Osteoblast (primary cell): ENCODE results near the gene SLC2A9. TPM values are rescaled to one million over a fixed set of nuclear protein-coding genes. Genes with fewer than 3 reads are reported as not detected.

Experiments used
- DNase-seq: peaks from one replicate; pipeline ENCODE4 v3.0.0; 2011; ENCODE audit warnings: low spot score, mixed read lengths; ENCODE audit not compliant: insufficient read length; ENCODE audit errors: missing footprints
- H2AFZ ChIP-seq: 2 replicates; pipeline ENCODE4 v1.6.0; 2011; ENCODE audit warnings: mild to moderate bottlenecking, low read length
- H3K27ac ChIP-seq: 2 replicates; pipeline ENCODE4 v1.5.1; 2011; ENCODE audit warnings: mild to moderate bottlenecking, low read depth, low read length, moderate library complexity
- H3K27me3 ChIP-seq: 2 replicates; pipeline ENCODE4 v1.6.0; 2012; ENCODE audit warnings: mild to moderate bottlenecking, control low read depth, inconsistent platforms, low read length, moderate library complexity; ENCODE audit not compliant: insufficient read depth
- H3K36me3 ChIP-seq: 2 replicates; pipeline ENCODE4 v1.5.1; 2011; ENCODE audit warnings: mild to moderate bottlenecking, low read length, control low read depth, moderate library complexity; ENCODE audit not compliant: insufficient read depth
- H3K4me1 ChIP-seq: 2 replicates; pipeline ENCODE4 v1.5.1; 2011; ENCODE audit warnings: mild to moderate bottlenecking, low read length, control low read depth, moderate library complexity; ENCODE audit not compliant: insufficient read depth
- H3K4me2 ChIP-seq: 2 replicates; pipeline ENCODE4 v1.6.0; 2011; ENCODE audit warnings: mild to moderate bottlenecking, low read length; ENCODE audit not compliant: insufficient read depth
- H3K4me3 ChIP-seq: fragments of 200-600 bp; sonication (generic); 3 replicates; pipeline ENCODE4 v1.5.1; 2012; ENCODE audit warnings: mild to moderate bottlenecking, low read length, inconsistent platforms; ENCODE audit not compliant: insufficient read depth
- H3K79me2 ChIP-seq: 2 replicates; pipeline ENCODE4 v1.6.0; 2012; ENCODE audit warnings: mild to moderate bottlenecking, low read length, control low read depth, inconsistent platforms; ENCODE audit not compliant: insufficient read depth
- H3K9me3 ChIP-seq: 2 replicates; pipeline ENCODE4 v1.5.1; 2011; ENCODE audit warnings: low read depth, low read length, control low read depth
- H4K20me1 ChIP-seq: 2 replicates; pipeline ENCODE4 v1.6.0; 2012; ENCODE audit warnings: mild to moderate bottlenecking, low read length, control low read depth; ENCODE audit not compliant: insufficient read depth
- total RNA-seq: library from RNA; depleted of rRNA; stranded (reverse); fragments of >200 nt; gene quantifications from 2 replicates; pipeline ENCODE4 v1.2.3, GENCODE V29; 2012
- TF ChIP-seq, protein P1 (sequence below): IDR thresholded peaks from 2 replicates; pipeline ENCODE4 v1.5.1; 2011; ENCODE audit warnings: mild to moderate bottlenecking, low read depth, low read length, moderate library complexity; ENCODE audit errors: extremely low read depth

SLC2A9 gene
- total RNA-seq, 1 donor, result 2.5 TPM

- peak overlapping the region; percentile 70 for H3K4me3 ChIP-seq
- peak overlapping the region; percentile 94 for H2AFZ ChIP-seq
- H3K4me2 ChIP-seq, result peak overlapping the region; percentile 79
Observed at GRCh38 chr4:10019521-10020051, 1.7 kb downstream of the SLC2A9 start.

DNA sequence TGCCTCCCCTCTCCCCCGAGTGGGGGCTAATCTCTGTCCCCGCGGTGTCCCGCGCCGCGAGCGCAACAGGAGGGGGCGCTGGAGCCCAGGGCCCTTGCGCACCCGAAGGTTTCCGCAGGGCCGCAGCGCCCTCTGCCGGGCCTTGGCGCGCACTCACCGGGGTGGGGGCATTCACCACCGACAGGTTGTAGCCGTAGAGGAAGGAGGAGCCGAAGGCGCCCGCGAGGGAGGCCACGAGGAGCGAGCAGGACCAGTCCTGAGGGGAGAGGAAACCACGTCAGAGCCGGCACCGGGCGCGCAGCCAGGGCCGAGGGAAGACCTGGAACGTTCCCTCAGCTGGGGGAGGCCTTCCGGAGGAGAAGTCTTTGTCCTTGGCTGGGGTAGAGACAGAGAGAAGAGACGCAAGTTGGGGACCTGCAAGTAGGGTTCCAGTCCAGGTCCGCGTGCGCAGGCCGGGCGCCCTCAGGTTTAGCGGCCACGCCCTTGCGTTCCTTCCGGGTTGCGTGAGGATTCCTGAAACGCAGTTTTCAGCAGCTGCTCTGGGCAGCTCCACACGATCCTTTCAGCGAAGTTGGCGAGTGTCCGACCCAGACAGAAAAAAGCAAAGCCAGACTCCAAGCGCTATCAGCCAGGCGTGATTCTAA is 2.4 kb downstream of the SLC2A9 start:
- Histone ChIP-seq H3K4me1 (peaks cover 5% of the 10 kb centered on the region), H3K4me3 (peak overlapping the region; percentile 70), H3K9me3 (no peaks in the 10 kb centered on the region), H3K36me3 (no peaks in the 10 kb centered on the region), H3K27ac (peak overlapping the region; percentile 56), H4K20me1 (no peaks in the 10 kb centered on the region), H3K4me2 (peak overlapping the region; percentile 79), H2AFZ (peak overlapping the region; percentile 94), H3K79me2 (no peaks in the 10 kb centered on the region), H3K27me3 (no peaks in the 10 kb centered on the region)
- DNase-seq, result peak; percentile 98
- TF ChIP-seq, protein P1, sequence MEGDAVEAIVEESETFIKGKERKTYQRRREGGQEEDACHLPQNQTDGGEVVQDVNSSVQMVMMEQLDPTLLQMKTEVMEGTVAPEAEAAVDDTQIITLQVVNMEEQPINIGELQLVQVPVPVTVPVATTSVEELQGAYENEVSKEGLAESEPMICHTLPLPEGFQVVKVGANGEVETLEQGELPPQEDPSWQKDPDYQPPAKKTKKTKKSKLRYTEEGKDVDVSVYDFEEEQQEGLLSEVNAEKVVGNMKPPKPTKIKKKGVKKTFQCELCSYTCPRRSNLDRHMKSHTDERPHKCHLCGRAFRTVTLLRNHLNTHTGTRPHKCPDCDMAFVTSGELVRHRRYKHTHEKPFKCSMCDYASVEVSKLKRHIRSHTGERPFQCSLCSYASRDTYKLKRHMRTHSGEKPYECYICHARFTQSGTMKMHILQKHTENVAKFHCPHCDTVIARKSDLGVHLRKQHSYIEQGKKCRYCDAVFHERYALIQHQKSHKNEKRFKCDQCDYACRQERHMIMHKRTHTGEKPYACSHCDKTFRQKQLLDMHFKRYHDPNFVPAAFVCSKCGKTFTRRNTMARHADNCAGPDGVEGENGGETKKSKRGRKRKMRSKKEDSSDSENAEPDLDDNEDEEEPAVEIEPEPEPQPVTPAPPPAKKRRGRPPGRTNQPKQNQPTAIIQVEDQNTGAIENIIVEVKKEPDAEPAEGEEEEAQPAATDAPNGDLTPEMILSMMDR, result peak; percentile 82

More at GRCh38 chr4:10019521-10020051, 1.7 kb downstream of the SLC2A9 start:
- H3K36me3 ChIP-seq, result no peaks in the 10 kb centered on the region
- H3K4me1 ChIP-seq, result peaks cover 5% of the 10 kb centered on the region
- H4K20me1 ChIP-seq, result no peaks in the 10 kb centered on the region
- H3K27me3 ChIP-seq, result no peaks in the 10 kb centered on the region
- no peak for DNase-seq
- H3K9me3 ChIP-seq, result no peaks in the 10 kb centered on the region
- H3K27ac ChIP-seq, result peak overlapping the region; percentile 56
- no peaks in the 10 kb centered on the region for H3K79me2 ChIP-seq
- TF ChIP-seq, protein P1, result no peak

- peaks cover 5% of the 10 kb centered on the region for H3K4me1 ChIP-seq
- H3K4me3 ChIP-seq, result no peak overlapping the region
- no peak for DNase-seq
- H3K79me2 ChIP-seq, result no peaks in the 10 kb centered on the region
- no peaks in the 10 kb centered on the region for H3K9me3 ChIP-seq
- TF ChIP-seq, protein P1, result no peak
- H4K20me1 ChIP-seq, result no peaks in the 10 kb centered on the region
- H3K27me3 ChIP-seq, result peaks cover 5% of the 10 kb centered on the region
- H3K36me3 ChIP-seq, result no peaks in the 10 kb centered on the region
- H2AFZ ChIP-seq, result no peak overlapping the region
- no peak overlapping the region for H3K4me2 ChIP-seq
- H3K27ac ChIP-seq, result no peak overlapping the region
Observed at GRCh38 chr4:10017037-10017893, 4.0 kb downstream of the SLC2A9 start.

DNA sequence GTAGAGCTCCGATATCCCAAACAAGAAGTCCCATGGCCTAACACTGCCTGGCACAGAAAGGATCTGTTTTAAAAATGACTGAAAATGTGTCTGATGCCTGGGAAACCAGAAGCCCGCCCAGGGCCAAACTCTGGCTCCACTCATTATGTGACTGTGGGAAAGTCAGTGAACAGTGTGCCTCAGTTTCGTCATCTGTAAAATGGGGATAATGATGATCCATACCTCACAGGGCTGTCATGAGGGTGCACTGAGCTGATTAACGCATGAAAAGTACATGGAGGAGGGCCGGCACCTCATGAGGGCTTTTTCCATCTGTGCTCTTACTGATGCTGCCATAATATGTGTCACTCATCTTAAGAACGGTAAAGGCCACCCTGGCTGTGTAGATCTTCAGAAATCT is 5.1 kb downstream of the SLC2A9 start:
- Histone ChIP-seq H3K36me3 (no peaks in the 10 kb centered on the region), H4K20me1 (no peaks in the 10 kb centered on the region), H2AFZ (no peak overlapping the region), H3K4me1 (peaks cover 5% of the 10 kb centered on the region), H3K27me3 (peaks cover 5% of the 10 kb centered on the region), H3K4me2 (no peak overlapping the region), H3K79me2 (no peaks in the 10 kb centered on the region), H3K9me3 (no peaks in the 10 kb centered on the region), H3K27ac (no peak overlapping the region), H3K4me3 (no peak overlapping the region)
- no peak for DNase-seq
- TF ChIP-seq, protein P1, result no peak
